ENCODE measurements around the gene KSR1. TPM values are rescaled to one million over a fixed set of nuclear protein-coding genes. Genes with fewer than 3 reads are reported as not detected.

KSR1 gene
- total and polyA plus RNA-seq, 2 of the 8 experiments (the other 6 are each of a cell fraction or from before 2014, with no cell fraction given), result 14.1 to 34.7 TPM

DNA sequence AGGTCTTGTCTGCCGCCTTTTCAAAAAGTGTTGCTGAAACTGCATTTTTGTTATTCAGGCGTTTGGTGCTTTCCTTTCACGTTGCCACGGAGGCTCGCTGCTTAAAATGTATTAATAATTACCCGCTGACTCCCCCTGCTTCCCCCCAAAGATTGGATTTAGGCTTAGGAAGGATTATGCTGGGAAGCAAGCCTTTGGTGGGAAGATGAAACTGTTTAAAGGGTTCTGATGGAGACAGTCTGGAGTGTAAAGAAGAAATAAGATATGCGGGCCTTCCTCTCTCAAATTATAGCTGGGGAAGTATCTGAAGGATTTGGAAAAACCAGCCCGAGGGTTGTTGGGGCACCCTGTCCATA is 1.1 kb downstream of the KSR1 start:
- peaks cover 2 to 30% (median 11%) of the 10 kb centered on the region in 4 experiments for H3K4me1 ChIP-seq (replicated peaks in 1 of 4; ENCODE audit: control insufficient read depth in 3 of 4, insufficient read depth in 4 of 4, low read length in 3 of 4)
- H3K27ac ChIP-seq (ENCODE audit: low read depth, low read length), result no peak overlapping the region
- H3K79me1 ChIP-seq (ENCODE audit: low read depth, low read length), result peaks cover 16% of the 10 kb centered on the region
- no peaks in the 10 kb centered on the region for H3K36me3 ChIP-seq (ENCODE audit: control insufficient read depth in 2 of 4, insufficient read depth in 4 of 4, low read length in 3 of 4)
- ChIA-PET POLR2A (ENCODE audit: partially characterized antibody) (interaction anchor here (0.7 to 1.7 kb wide), 5 partner anchors 9 to 88 kb away, joined by 3 to 6 read pairs (median 4); no protein-coding TSS in a partner anchor), CTCF (ENCODE audit: partially characterized antibody) (interaction anchor here (0.8 to 17.4 kb wide), 11 partner anchors 11 to 197 kb away, joined by 3 to 209 read pairs (median 4); no protein-coding TSS in a partner anchor)
- no peak overlapping the region for H4K5ac ChIP-seq (ENCODE audit: insufficient read length, low read depth, low read length)
- H2BK15ac ChIP-seq (ENCODE audit: low read length), result no peak overlapping the region
- H3K4ac ChIP-seq (replicated peaks; ENCODE audit: insufficient read length, low read depth, low read length), result no peak overlapping the region
- no peak overlapping the region for H3K56ac ChIP-seq (replicated peaks; ENCODE audit: insufficient read length, low read depth, low read length)
- H2AK5ac ChIP-seq (ENCODE audit: low read depth, low read length), result no peak overlapping the region
- no peak overlapping the region for H3K23ac ChIP-seq (ENCODE audit: insufficient read length)
- H3K27me3 ChIP-seq (replicated peaks in 1 of 4; ENCODE audit: control insufficient read depth in 3 of 4, extremely low read depth in 1 of 4, insufficient read depth in 3 of 4, low read length in 3 of 4), result peaks cover 0 to 9% (median 5%) of the 10 kb centered on the region in 4 experiments; a peak in 4 of 7 replicates
- no peaks in the 10 kb centered on the region for H3K9me3 ChIP-seq (ENCODE audit: insufficient read depth in 2 of 2, low read depth in 1 of 2, low read length in 1 of 2)
- H3K4me2 ChIP-seq (ENCODE audit: insufficient read depth in 1 of 2, low read depth in 2 of 2, low read length in 2 of 2), result peak overlapping the region; percentile 76 to 95
- H2BK5ac ChIP-seq (ENCODE audit: low read depth, low read length), result no peak overlapping the region
- no peak overlapping the region; the same call in 1 of the 2 replicates for H4K8ac ChIP-seq (ENCODE audit: extremely low read depth, insufficient read depth, low read length)
- H3K23me2 ChIP-seq (ENCODE audit: low read depth, low read length), result peaks cover 13% of the 10 kb centered on the region; the same call in 1 of the 2 replicates
- no peak overlapping the region for H3K14ac ChIP-seq (ENCODE audit: insufficient read length)
- H4K91ac ChIP-seq (replicated peaks; ENCODE audit: insufficient read length, low read length), result no peak overlapping the region
- no peak overlapping the region for H2BK20ac ChIP-seq (ENCODE audit: low read length)
- peak overlapping the region; percentile 50 to 82 (median 64) for H3K4me3 ChIP-seq (ENCODE audit: extremely low read depth in 1 of 4, insufficient read depth in 2 of 4, low read depth in 3 of 4, low read length in 4 of 4)
- no peak overlapping the region for H2AFZ ChIP-seq (ENCODE audit: low read length)
- peaks cover 3 to 54% of the 10 kb centered on the region in 2 experiments; a peak in 2 of 4 replicates for H3K79me2 ChIP-seq (ENCODE audit: control insufficient read depth in 1 of 2, insufficient read depth in 2 of 2, low read length in 2 of 2)
- FAIRE-seq (no peak), DNase-seq (ENCODE audit: low read depth in 1 of 2, low spot score in 2 of 2) (no peak)
- no peak overlapping the region for H3K18ac ChIP-seq (ENCODE audit: extremely low read depth, low read length)
- peak overlapping the region in 1 of 4 experiments; percentile 49; a peak in 1 of 7 replicates for H3K9ac ChIP-seq (replicated peaks in 1 of 4; ENCODE audit: extremely low read depth in 1 of 4, low read depth in 3 of 4, low read length in 3 of 4)
- H2BK12ac ChIP-seq (ENCODE audit: low read depth, low read length), result no peak overlapping the region
- H4K20me1 ChIP-seq (replicated peaks in 1 of 2; ENCODE audit: control insufficient read depth in 1 of 2, insufficient read depth in 2 of 2, low read length in 2 of 2), result peaks cover 10 to 29% of the 10 kb centered on the region in 2 experiments
- WGBS, 2 experiments (ENCODE audit: extremely low coverage in 1 of 2, insufficient coverage in 1 of 2, insufficient read length in 1 of 2, insufficient replicate concordance in 2 of 2, low coverage in 1 of 2, low lambda C conversion rate in 2 of 2, missing lambda C conversion rate in 1 of 2), result 8% methylated on average over 8 of the region's 8 CpGs; no CpG with 5 or more reads in 1 of the 2 experiments
- H2BK120ac ChIP-seq (replicated peaks; ENCODE audit: low read depth, low read length), result no peak overlapping the region
- no peak for TF ChIP-seq BACH1 (IDR thresholded peaks at IDR 0.05; ENCODE audit: low read length)
- TF ChIP-seq ZNF274 (IDR thresholded peaks at IDR 0.05; ENCODE audit: borderline replicate concordance, extremely low read depth, low read length), result no peak
- TF ChIP-seq SAP30 (IDR thresholded peaks at IDR 0.05; ENCODE audit: insufficient read depth, insufficient replicate concordance, low read length), result no peak
- no peak for TF ChIP-seq SRF (IDR thresholded peaks at IDR 0.05; ENCODE audit: low read depth, low read length)
- TF ChIP-seq CTBP2 (IDR thresholded peaks at IDR 0.05; ENCODE audit: borderline replicate concordance, insufficient read depth, insufficient read length, low read length), result no peak
- no peak for TF ChIP-seq RNF2 (IDR thresholded peaks at IDR 0.05; ENCODE audit: borderline replicate concordance, low read depth, low read length, missing control alignments, poor library complexity, severe bottlenecking)
- no peak for TF ChIP-seq HDAC2 (IDR thresholded peaks at IDR 0.05; ENCODE audit: borderline replicate concordance in 1 of 2, low read depth in 2 of 2, low read length in 2 of 2)
- TF ChIP-seq TBP (IDR thresholded peaks at IDR 0.05; ENCODE audit: low read depth, low read length), result no peak
- TF ChIP-seq SIRT6 (IDR thresholded peaks at IDR 0.05; ENCODE audit: low read length), result no peak
- no peak for TF ChIP-seq NANOG (IDR thresholded peaks at IDR 0.05; ENCODE audit: insufficient read depth, low read depth, low read length, poor library complexity, severe bottlenecking)
- TF ChIP-seq, protein P1, sequence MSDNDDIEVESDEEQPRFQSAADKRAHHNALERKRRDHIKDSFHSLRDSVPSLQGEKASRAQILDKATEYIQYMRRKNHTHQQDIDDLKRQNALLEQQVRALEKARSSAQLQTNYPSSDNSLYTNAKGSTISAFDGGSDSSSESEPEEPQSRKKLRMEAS (IDR thresholded peaks at IDR 0.05), result no peak

Measured in H1 (cell line).